ENCODE results near the gene PRKG1. TPM values are rescaled to one million over a fixed set of nuclear protein-coding genes. Genes with fewer than 3 reads are reported as not detected.
"Not testable (repeated sequence)": the region's sequence is repeated elsewhere in the genome, so short reads cannot be mapped to it uniquely, and the experiment has no call there.

PRKG1 gene
- total RNA-seq, 4 donors from 2014 or later: 1.2 to 6.5 (median 2.7) TPM

DNA sequence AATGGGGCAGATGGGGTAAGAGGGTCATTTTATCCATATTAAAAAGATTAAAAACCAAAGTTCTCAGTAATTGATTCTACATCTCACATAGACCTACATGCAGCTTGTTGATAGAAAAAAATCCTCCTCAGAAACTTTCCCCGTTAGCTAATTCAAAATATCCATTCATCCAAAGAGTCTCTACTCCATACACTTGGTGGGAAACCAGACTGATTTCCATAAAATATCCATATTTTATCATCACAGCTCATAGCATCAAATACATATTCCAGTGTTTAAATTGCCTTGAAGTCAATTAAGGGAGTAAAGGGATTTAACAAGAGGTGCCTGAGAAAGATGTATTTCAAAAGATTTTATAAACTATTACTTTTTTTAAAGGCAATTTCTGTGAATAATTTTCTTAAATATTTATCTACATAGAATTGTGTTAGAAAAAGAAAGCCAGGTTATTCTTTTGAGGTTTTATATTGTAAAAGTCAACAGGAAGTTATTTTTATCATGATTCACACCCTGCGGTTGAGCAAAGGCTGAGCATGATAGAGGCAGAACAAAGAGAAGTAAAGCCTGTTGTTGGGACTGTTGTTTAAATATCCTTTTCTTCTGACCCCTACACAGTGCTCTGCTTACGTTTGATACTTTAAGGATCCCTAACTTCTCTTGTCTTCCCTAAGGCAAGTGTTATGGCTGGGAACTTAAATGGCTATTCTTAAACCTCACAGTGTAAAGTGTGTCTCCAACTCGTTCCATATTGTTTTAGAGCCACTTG lies 266.7 kb downstream of the PRKG1 start:
- WGBS: 78% methylated on average over 4 of the region's 4 CpGs
- Histone ChIP-seq H3K4me1 (no peaks in the 10 kb centered on the region), H3K9me3 (no peaks in the 10 kb centered on the region), H3K4me3 (no peak overlapping the region), H3K27me3 (no peaks in the 10 kb centered on the region), H3K27ac (no peak overlapping the region), H3K36me3 (no peaks in the 10 kb centered on the region)
- no peak for TF ChIP-seq EP300 (IDR thresholded peaks at IDR 0.05)
- no peak for TF ChIP-seq POLR2A (IDR thresholded peaks at IDR 0.05)
- TF ChIP-seq, protein P1, sequence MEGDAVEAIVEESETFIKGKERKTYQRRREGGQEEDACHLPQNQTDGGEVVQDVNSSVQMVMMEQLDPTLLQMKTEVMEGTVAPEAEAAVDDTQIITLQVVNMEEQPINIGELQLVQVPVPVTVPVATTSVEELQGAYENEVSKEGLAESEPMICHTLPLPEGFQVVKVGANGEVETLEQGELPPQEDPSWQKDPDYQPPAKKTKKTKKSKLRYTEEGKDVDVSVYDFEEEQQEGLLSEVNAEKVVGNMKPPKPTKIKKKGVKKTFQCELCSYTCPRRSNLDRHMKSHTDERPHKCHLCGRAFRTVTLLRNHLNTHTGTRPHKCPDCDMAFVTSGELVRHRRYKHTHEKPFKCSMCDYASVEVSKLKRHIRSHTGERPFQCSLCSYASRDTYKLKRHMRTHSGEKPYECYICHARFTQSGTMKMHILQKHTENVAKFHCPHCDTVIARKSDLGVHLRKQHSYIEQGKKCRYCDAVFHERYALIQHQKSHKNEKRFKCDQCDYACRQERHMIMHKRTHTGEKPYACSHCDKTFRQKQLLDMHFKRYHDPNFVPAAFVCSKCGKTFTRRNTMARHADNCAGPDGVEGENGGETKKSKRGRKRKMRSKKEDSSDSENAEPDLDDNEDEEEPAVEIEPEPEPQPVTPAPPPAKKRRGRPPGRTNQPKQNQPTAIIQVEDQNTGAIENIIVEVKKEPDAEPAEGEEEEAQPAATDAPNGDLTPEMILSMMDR (IDR thresholded peaks at IDR 0.05): no peak
- no peak for TF ChIP-seq POLR2AphosphoS5 (IDR thresholded peaks at IDR 0.05)
- no peak for DNase-seq (ENCODE audit: low spot score in 2 of 2)

DNA sequence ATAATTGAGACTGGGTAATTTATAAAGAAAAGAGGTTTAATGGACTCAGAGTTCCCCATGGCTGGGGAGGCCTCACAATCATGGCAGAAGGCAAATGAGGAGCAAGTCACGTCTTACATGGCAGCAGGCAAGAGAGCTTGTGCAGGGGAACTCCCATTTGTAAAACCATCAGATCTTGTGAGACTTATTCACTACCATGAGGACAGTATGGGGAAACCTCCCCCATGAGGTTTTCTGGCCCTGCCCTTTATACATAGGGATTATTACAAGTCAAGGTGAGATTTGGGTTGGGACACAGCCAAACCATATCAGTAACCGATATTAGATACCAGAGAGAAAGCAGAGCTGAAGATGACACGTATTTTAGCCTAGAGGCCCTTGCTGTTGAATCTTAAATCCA lies 267.5 kb downstream of the PRKG1 start:
- H3K27me3 ChIP-seq; H3K9me3 ChIP-seq; H3K27ac ChIP-seq; H3K4me3 ChIP-seq; H3K36me3 ChIP-seq; H3K4me1 ChIP-seq; DNase-seq (ENCODE audit: low spot score in 2 of 2): not testable (repeated sequence)
- WGBS: 70% methylated on average over 3 of the region's 3 CpGs

DNA sequence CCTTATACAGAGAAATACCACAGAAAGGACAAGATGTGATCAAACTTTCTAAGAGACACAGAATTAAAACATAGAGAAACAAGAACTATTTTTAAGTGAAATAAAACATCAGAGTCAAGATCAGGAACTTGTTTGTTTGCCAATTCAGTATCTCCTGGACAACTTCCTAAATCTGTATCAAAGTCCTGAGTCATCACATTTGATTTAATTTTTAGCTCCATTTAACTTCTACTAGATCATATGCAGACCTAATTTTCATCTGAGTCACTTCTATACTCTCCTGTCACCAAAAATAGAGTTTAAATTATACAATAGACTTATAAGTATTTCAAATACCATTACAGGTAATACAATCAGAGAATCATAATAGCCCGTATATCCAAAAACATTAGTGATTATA lies 268.1 kb downstream of the PRKG1 start:
- H3K9me3 ChIP-seq: no peaks in the 10 kb centered on the region
- 62% methylated on average over 1 of the region's 1 CpG for WGBS
- H3K4me3 ChIP-seq: no peak overlapping the region
- no peak for TF ChIP-seq POLR2AphosphoS5 (IDR thresholded peaks at IDR 0.05)
- TF ChIP-seq POLR2A (IDR thresholded peaks at IDR 0.05): no peak
- no peak for TF ChIP-seq EP300 (IDR thresholded peaks at IDR 0.05)
- TF ChIP-seq, protein P1 (IDR thresholded peaks at IDR 0.05): no peak
- H3K27me3 ChIP-seq: no peaks in the 10 kb centered on the region
- H3K4me1 ChIP-seq: no peaks in the 10 kb centered on the region
- DNase-seq (ENCODE audit: low spot score in 2 of 2): no peak
- H3K27ac ChIP-seq: no peak overlapping the region
- no peaks in the 10 kb centered on the region for H3K36me3 ChIP-seq

DNA sequence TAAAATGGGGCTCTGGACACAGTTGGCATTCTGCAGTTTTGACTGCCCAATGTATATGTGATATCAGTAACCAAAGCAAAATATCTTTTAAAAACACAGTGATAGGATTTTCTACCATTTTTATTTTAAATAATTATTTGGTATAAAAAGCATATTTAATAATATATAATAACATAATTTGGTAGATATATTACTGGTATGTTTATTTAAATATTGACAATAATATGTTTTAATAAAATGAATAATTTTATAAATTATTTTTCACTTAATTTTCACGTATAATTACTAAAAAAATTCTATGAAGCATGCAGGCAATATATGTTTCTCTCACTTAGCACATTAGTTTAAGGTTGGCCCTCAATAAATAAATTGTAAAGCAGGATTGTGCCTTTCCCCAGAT lies 269.1 kb downstream of the PRKG1 start:
- Histone ChIP-seq H3K9me3 (no peaks in the 10 kb centered on the region), H3K4me3 (no peak overlapping the region), H3K27me3 (no peaks in the 10 kb centered on the region), H3K4me1 (no peaks in the 10 kb centered on the region), H3K27ac (no peak overlapping the region), H3K36me3 (no peaks in the 10 kb centered on the region)
- WGBS: 90% methylated on average over 1 of the region's 1 CpG
- DNase-seq (ENCODE audit: low spot score in 2 of 2): no peak
- TF ChIP-seq POLR2AphosphoS5 (IDR thresholded peaks at IDR 0.05) (no peak), POLR2A (IDR thresholded peaks at IDR 0.05) (no peak), EP300 (IDR thresholded peaks at IDR 0.05) (no peak)
- TF ChIP-seq, protein P1 (IDR thresholded peaks at IDR 0.05): no peak

DNA sequence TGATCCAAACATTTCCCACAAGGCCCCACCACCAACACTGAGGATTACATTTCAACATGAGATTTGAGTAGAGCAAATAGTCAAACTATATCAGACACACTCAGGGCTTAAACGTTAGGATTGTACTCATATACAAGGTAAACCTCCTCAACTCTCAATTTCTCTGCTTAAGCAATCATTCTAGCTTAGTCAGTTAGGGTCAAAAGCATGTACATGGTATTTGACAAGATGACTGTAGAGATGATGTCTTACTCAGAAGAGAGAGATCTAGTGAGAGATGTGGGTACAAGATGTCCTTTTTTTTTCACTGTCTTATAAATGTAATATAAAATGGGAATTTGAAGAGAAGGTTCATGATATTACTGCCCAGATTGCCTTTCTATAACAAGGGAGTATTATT lies 270.1 kb downstream of the PRKG1 start:
- 94% methylated on average over 1 of the region's 1 CpG for WGBS

More for the DNA sequence above, 270.1 kb downstream of the PRKG1 start:
- no peak for TF ChIP-seq POLR2A (IDR thresholded peaks at IDR 0.05)
- no peak for TF ChIP-seq EP300 (IDR thresholded peaks at IDR 0.05)
- TF ChIP-seq, protein P1 (IDR thresholded peaks at IDR 0.05): no peak
- TF ChIP-seq POLR2AphosphoS5 (IDR thresholded peaks at IDR 0.05): no peak
- no peaks in the 10 kb centered on the region for H3K36me3 ChIP-seq
- no peak overlapping the region for H3K27ac ChIP-seq
- H3K4me1 ChIP-seq: no peaks in the 10 kb centered on the region
- DNase-seq (ENCODE audit: low spot score in 2 of 2): no peak
- H3K4me3 ChIP-seq: no peak overlapping the region
- H3K9me3 ChIP-seq: no peaks in the 10 kb centered on the region
- no peaks in the 10 kb centered on the region for H3K27me3 ChIP-seq
